MM.1S (cell line): ENCODE results near the gene YBX2.

Source experiments
- DNase-seq: peaks from one replicate; pipeline ENCODE4 v3.0.0-alpha.2; 2015
- H2AFZ ChIP-seq: fragments of 300-600 bp; sonication (generic); 2 replicates; pipeline ENCODE4 v1.6.0; 2016; ENCODE audit warnings: antibody characterized with exemption, low read length
- H3F3A ChIP-seq: fragments of 300-600 bp; sonication (generic); 2 replicates; pipeline ENCODE4 v1.6.1; 2016; ENCODE audit warnings: mild to moderate bottlenecking, antibody characterized with exemption, low read length, moderate library complexity, mixed read lengths; ENCODE audit not compliant: insufficient read depth
- H3K27ac ChIP-seq: fragments of 300-600 bp; sonication (generic); 2 replicates; pipeline ENCODE4 v1.5.1; 2016; ENCODE audit warnings: mild to moderate bottlenecking, low read length
- H3K27me3 ChIP-seq: fragments of 300-600 bp; sonication (generic); replicated peaks from 2 replicates; pipeline ENCODE4 v1.6.0; 2016; ENCODE audit warnings: low read length; ENCODE audit not compliant: insufficient read depth
- H3K36me3 ChIP-seq: fragments of 300-600 bp; sonication (generic); replicated peaks from 2 replicates; pipeline ENCODE4 v1.6.1; 2016; ENCODE audit warnings: mild to moderate bottlenecking, low read length, mixed read lengths; ENCODE audit not compliant: insufficient read depth
- H3K4me1 ChIP-seq: fragments of 300-600 bp; sonication (generic); 2 replicates; pipeline ENCODE4 v1.6.1; 2016; ENCODE audit warnings: low read length, mixed read lengths
- H3K4me2 ChIP-seq: fragments of 300-600 bp; sonication (generic); 2 replicates; pipeline ENCODE4 v1.6.0; 2016; ENCODE audit warnings: low read depth, low read length
- H3K4me3 ChIP-seq: fragments of 300-600 bp; sonication (generic); 2 replicates; pipeline ENCODE4 v1.5.1; 2016; ENCODE audit warnings: low read length, mixed read lengths
- H3K79me2 ChIP-seq: fragments of 300-600 bp; sonication (generic); 2 replicates; pipeline ENCODE4 v1.6.1; 2016; ENCODE audit warnings: mixed run types, low read length, mixed read lengths
- H3K9ac ChIP-seq: fragments of 300-600 bp; sonication (generic); 2 replicates; pipeline ENCODE4 v1.6.1; 2016; ENCODE audit warnings: low read length, mixed read lengths
- H3K9me2 ChIP-seq: fragments of 300-600 bp; sonication (generic); replicated peaks from 2 replicates; pipeline ENCODE4 v1.6.1; 2016; ENCODE audit warnings: mild to moderate bottlenecking, low read length, mixed read lengths; ENCODE audit not compliant: insufficient read depth
- H3K9me3 ChIP-seq: fragments of 300-600 bp; sonication (generic); replicated peaks from 2 replicates; pipeline ENCODE4 v1.6.1; 2016; ENCODE audit warnings: mild to moderate bottlenecking, low read length, mixed read lengths; ENCODE audit not compliant: insufficient read depth
- H4K20me1 ChIP-seq: fragments of 300-600 bp; sonication (generic); 2 replicates; pipeline ENCODE4 v1.6.1; 2016; ENCODE audit warnings: mild to moderate bottlenecking, low read length, moderate library complexity, mixed read lengths; ENCODE audit not compliant: insufficient read depth
- CTCF ChIP-seq: fragments of 300-600 bp; sonication (generic); IDR thresholded peaks from 2 replicates; pipeline ENCODE4 v1.5.1; 2016; ENCODE audit warnings: antibody characterized with exemption, low read length, mixed read lengths
- EZH2 ChIP-seq: fragments of 300-600 bp; sonication (generic); optimal IDR thresholded peaks from 2 replicates; pipeline ENCODE3; 2017; ENCODE audit warnings: low read depth, mild to moderate bottlenecking, antibody characterized with exemption, low read length, mixed read lengths
- EZH2phosphoT487 ChIP-seq: fragments of 300-600 bp; sonication (generic); IDR thresholded peaks from 2 replicates; pipeline ENCODE4 v1.6.1; 2018; ENCODE audit warnings: antibody characterized with exemption, low read length

YBX2 gene

GRCh38 chr17:7242717-7243452, 51.6 kb downstream of the YBX2 start:
- Histone ChIP-seq H3K4me1 (peaks cover 15% of the 10 kb centered on the region), H3K27me3 (no peaks in the 10 kb centered on the region), H3K9me2 (no peaks in the 10 kb centered on the region), H3K4me3 (peak overlapping the region; percentile 96), H3K4me2 (peak overlapping the region; percentile 80), H3K9me3 (no peaks in the 10 kb centered on the region), H3K27ac (peak overlapping the region; percentile 75), H4K20me1 (no peaks in the 10 kb centered on the region), H3K9ac (peak overlapping the region; percentile 91), H3K79me2 (peaks cover 55% of the 10 kb centered on the region), H3K36me3 (0 out of 2 replicates have a peak, but pooled peaks cover 3% of the 10 kb centered on the region), H3F3A (peaks cover 42% of the 10 kb centered on the region), H2AFZ (peak overlapping the region; percentile 84)
- TF ChIP-seq EZH2, result no peak
- TF ChIP-seq CTCF, result peak; percentile 12; the same call in 1 of the 2 replicates
- no peak for TF ChIP-seq EZH2phosphoT487
- peak; percentile 96 for DNase-seq

GRCh38 chr17:7241783-7242716, 52.4 kb downstream of the YBX2 start, which contains the start of gene GABARAP:
TSS of gene GABARAP (minus strand) at chr17:7242449. CDS start at chr17:7242330, 119 bp downstream.
- H4K20me1 ChIP-seq, result no peaks in the 10 kb centered on the region
- peak within 1 kb of the TSS; percentile 87 for H3K4me2 ChIP-seq
- H2AFZ ChIP-seq, result peak within 1 kb of the TSS; percentile 84
- 0 out of 2 replicates have a peak, but pooled peaks cover 3% of the 10 kb centered on the region for H3K36me3 ChIP-seq
- H3F3A ChIP-seq, result peaks cover 50% of the 10 kb centered on the region
- H3K9me2 ChIP-seq, result no peaks in the 10 kb centered on the region
- peaks cover 54% of the 10 kb centered on the region for H3K79me2 ChIP-seq
- DNase-seq, result peak; percentile 92
- H3K4me3 ChIP-seq, result peak within 1 kb of the TSS; percentile 96
- H3K4me1 ChIP-seq, result peaks cover 20% of the 10 kb centered on the region
- peak within 1 kb of the TSS; percentile 75 for H3K27ac ChIP-seq
- H3K9ac ChIP-seq, result peak within 1 kb of the TSS; percentile 91
- H3K27me3 ChIP-seq, result no peaks in the 10 kb centered on the region
- no peak for TF ChIP-seq EZH2phosphoT487
- no peak for TF ChIP-seq EZH2
- no peak for TF ChIP-seq CTCF
- H3K9me3 ChIP-seq, result no peaks in the 10 kb centered on the region

GRCh38 chr17:7241090-7241733, 53.2 kb downstream of the YBX2 start:
- H3K36me3 ChIP-seq, result no peaks in the 10 kb centered on the region
- H3K27me3 ChIP-seq, result no peaks in the 10 kb centered on the region

More at GRCh38 chr17:7241090-7241733, 53.2 kb downstream of the YBX2 start:
- peak overlapping the region; percentile 87 for H3K4me2 ChIP-seq
- no peak overlapping the region for H2AFZ ChIP-seq
- H4K20me1 ChIP-seq, result no peaks in the 10 kb centered on the region
- H3K9me2 ChIP-seq, result no peaks in the 10 kb centered on the region
- H3K27ac ChIP-seq, result peak overlapping the region; percentile 75; the same call in 1 of the 2 replicates
- peak overlapping the region; percentile 96 for H3K4me3 ChIP-seq
- peak overlapping the region; percentile 91 for H3K9ac ChIP-seq
- H3K79me2 ChIP-seq, result peaks cover 54% of the 10 kb centered on the region
- H3F3A ChIP-seq, result peaks cover 54% of the 10 kb centered on the region
- peak; percentile 31 for DNase-seq
- no peak for TF ChIP-seq CTCF
- no peak for TF ChIP-seq EZH2phosphoT487
- TF ChIP-seq EZH2, result no peak
- no peaks in the 10 kb centered on the region for H3K9me3 ChIP-seq
- H3K4me1 ChIP-seq, result peaks cover 20% of the 10 kb centered on the region
